Sigmoid colon (tissue), 4 donors: ENCODE data around the gene FADS1.

Experiments used
- CTCF ChIP-seq, 4 experiments: fragments of 450-650 bp in 3 of 4; fragments of 200-600 bp in 1 of 4; IDR thresholded peaks; one replicate each; pipeline ENCODE4 v1.5.1; 2016 to 2019; ENCODE audit warnings: antibody characterized with exemption in 4 of 4, mild to moderate bottlenecking in 3 of 4, moderate library complexity in 2 of 4
- POLR2A ChIP-seq, 2 donors: fragments of 450-650 bp; IDR thresholded peaks; one replicate each; pipeline ENCODE4 v1.6.1; 2016; ENCODE audit warnings: antibody characterized with exemption in 2 of 2, mild to moderate bottlenecking in 2 of 2, moderate library complexity in 2 of 2
- POLR2AphosphoS5 ChIP-seq, 4 donors: sonication (generic); formaldehyde crosslinking; IDR thresholded peaks; one replicate each; pipeline ENCODE4 v1.6.1; 2017; ENCODE audit warnings: antibody characterized with exemption in 4 of 4

DNA sequence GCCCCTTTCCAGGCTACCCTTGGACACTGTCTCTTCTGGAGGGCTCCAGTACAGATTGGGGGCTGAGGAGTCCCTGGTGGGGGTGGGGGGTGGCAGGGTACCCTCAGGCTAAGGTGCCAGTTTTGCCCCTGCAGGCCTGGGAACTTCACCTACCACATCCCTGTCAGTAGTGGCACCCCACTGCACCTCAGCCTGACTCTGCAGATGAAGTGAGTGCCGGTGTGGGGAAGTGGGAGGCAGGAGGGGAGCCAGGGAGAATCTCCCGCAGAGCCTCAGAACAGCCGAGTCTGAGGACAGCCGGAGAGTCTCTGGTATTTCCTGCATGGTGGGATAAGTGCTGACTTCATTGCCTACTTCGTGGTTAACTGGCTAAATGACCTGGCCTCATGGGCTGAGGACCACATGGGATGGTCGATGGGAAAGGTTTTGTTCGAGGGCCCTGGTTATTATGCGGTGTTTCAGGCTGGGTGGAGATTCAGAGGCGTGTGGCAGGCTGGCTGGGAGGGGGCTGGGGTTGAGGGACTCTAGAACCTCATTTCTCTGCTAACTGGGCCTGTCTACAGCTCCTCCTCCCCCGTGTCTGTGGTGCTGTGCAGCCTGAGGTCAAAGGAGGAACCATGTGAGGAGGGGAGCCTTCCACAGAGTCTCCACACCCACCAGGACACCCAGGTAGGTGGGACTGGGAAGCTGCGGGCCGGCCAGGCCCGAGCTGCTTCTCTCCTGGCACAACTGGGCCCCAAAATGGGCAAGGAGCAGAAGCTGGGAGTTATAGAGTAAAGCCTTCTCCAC, 32.9 kb downstream of the FADS1 start:
- TF ChIP-seq POLR2A (IDR thresholded peaks at IDR 0.05) (no peak), CTCF (IDR thresholded peaks at IDR 0.05) (no peak), POLR2AphosphoS5 (IDR thresholded peaks at IDR 0.05) (no peak)
